ENCODE data around the gene PRXL2B.
A peak's percentile ranks its signal among the peaks of the same experiment; 100 is the strongest.

PRXL2B gene

DNA sequence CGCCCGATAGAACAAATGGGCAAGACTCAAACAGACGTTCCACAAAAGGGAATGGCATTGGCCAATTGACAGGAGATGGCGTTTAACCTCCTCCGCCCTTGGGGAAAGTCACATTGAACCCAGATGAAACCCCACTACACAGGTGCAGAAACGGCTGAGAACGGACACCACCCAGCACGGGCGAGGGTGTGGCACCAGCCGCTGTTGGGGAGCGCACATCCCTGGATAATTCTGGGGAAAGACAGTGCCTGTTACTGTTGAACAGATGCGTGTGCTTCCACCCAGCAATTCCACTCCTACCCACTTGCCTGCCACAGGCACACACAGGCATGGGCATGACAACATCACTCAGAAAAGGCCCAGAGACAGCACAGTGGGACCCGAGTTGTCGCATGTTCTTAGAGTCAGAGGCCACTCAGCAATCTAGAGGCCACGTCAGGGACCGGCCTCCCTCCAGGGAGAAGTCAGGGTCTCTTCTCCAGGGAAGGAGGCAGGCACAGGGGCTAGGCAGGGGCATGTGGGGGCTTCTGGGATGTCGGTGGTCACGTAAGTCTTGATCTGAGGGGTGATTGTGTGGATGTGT, 15.2 kb downstream of the PRXL2B start:
- DNase-seq = no peak

DNA sequence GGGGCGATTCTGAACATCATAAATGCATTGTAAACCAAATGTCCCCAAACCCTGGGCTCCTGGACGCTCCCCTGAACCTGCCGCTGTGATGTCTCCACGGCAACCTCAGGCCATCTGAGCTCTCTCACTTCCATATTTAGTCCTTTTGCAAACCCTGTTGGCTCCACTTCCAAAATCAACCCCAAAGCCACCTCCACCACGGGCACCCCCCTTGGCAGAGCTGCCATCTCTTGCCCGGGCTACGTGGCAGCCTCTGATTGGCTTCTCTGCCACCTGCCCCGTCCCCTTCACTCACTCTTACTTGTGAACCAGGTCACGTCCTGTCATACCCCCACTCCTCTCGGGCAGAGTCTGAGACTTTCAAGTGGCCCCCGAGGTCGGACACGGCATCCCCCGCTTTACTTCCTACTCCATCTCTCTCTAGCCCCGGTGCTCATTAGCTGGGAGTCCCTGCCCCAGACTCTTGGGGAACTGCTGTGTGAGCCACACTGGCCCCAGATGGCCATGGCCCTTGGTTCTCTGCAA, 15.8 kb downstream of the PRXL2B start:
- no peak for DNase-seq

DNA sequence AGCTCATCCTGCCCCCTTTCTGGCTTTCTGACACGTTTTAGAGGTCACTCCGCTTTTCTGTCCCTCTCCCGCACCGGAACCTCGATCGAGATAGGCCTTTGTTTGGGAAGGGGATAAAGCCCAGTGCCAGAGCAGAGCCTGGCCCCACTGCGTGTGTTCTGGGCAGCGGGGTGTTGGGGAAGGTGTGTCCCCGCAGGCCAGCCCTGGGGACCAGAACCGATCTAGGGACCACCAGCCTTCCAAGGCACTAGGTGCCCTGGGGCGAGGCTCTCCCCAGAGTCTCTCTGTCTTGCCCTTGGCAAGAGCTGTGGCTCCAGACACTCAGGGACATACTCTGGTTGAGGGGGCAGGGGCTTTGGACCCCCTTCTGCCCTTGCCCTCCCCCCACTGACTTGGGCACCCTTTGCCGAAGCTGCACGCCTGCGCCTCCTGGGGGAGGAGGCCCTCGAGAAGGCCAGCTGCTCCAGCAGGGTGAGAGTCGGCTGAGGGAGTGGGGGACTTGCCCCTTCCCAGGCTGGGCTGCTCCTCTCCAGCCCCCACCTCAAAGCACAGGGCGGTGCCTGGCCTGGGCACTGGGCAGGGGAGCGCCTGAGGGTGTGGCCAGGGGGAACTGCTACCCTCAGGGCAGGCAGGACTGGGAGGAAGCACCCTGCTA, 16.4 kb downstream of the PRXL2B start:
- DNase-seq = no peak

DNA sequence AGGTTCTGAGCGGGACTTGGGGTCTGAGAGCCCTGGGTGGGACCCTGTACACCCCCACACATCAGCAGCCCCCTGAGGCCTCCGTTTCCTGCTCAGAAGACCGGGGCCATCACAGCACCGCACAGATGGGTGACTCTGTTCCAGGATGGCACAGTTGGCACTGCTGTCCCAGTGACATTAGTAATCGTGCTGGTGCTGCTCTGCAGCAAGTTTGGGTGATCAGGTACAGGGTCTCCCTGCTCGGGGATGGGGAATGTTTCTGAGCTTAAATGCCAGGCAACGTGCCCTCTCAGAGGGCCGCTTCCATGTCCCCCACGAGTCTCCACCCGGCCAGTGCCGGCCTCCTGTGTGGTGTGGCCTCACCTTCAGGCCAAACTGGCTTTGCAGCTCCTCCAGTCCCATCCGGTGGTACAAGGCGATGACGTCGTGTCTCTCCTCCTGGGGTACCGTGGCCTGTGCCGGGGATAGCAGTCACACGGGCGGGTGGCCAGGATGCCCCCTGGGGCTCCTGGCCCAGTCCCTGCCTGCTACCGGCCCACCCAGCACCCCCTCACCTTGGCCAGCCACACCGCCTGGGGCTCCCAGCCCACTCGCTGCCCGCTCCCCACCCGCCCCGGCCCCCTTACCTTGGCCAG, 17.1 kb downstream of the PRXL2B start:
- no peak for DNase-seq

DNA sequence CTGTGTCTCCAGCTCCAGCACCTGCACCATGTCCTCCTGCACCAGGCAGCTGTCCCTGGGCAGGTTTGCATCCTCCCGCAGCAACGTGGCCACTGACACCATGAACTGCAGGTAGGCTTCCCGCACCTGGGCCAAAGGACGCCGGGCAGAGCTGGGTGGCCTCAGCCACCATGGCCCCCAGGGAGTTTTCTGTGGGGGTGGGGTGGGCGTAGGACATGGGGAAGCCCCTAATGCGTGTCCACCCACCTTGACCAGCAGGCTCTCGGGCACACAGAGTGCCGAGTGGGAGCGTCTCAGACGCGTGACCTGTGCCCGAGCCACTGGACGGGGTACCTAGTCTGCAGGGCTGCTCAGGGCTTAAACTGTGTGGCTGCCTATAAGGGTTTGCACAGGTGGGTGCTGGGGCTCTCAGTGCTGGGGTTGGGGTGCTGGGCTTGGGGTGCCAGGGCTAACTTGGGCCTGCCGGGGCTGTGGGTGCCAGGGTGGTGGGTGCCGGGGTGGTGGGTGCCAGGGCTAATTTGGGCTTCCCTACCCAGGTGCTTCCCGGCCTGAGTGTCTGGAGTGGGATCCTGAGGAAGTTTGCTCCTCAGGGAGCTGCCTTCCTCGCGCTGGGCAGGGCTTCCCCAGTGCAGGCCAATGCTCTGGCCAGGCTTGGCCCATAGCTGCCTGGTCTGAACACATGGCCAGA, 17.7 kb downstream of the PRXL2B start:
- no peak for DNase-seq

DNA sequence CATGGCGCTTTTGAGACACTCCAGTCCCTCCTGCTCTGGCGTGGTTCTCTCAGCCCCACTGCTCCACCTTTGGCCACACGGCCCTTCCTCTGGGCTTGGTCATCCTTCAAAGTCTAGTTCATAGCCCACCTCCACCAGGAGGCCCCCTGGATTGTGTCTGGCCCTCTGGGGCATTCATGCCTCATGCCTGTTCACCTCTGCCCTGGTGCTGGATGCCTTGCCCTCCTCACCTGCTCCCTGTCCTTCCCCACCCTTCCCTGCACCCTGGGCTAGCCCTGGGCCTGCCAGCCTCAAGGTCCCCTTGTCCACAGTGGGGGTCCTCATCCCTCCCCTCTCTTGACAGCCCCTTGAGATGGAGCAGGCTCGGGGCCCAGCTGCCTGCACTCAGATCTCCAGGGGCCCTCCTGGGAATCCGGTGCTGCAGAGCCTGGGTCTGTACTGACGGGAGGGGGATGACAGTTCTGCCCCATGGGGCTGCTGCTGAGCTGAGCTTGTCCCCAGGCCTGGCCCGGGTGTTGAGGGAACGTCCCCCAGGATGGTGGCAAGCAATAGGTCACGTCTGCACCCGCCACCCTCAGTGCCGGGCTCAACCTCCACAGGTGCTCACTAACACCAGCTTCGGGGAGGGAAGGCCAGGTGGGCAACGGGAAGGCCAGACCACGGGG, 18.4 kb downstream of the PRXL2B start:
- no peak for DNase-seq

DNA sequence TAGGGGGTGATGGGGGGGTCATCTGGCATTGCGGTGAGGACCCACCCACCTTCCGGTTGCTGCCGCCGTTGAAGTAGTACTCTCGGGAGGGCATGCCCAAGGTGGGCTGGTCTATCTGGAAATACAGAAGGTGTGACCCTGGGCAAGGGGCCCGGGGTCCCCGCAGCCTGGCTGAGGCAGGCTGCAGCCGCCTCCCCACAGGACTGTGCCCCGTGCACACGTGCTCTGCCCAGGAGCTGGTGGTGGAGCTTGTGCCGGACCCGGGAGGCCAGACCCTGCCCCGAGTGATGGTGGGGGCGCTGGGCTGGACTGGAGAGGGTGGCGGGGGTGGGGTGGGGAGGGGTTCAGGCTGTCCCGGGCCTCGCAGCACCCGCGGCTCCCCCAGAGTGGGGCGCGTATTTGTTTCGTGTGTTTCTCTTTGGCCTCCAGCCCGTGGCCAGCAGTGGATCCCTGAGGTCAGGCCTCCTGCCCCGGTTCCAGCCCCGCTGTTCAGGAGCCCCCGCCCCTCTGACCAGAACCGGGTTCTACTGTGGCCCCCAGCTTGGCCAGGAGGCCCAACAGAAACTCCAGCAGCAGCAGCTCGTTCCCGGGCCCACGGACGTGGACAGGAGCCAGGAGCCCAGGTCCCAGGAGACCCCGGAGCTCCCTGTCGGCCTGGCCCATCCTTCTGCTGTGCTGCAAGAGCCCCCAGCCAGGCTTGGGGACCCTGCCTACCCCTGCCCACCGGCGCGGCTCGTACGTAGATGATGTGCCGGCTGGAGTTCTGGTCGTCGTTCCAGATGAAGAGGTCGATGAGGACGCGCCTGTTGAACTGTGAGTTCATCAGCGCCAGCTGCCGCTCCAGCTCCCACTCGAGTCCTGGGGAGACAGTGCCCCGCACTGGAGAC, 19.2 kb downstream of the PRXL2B start:
- DNase-seq = no peak

DNA sequence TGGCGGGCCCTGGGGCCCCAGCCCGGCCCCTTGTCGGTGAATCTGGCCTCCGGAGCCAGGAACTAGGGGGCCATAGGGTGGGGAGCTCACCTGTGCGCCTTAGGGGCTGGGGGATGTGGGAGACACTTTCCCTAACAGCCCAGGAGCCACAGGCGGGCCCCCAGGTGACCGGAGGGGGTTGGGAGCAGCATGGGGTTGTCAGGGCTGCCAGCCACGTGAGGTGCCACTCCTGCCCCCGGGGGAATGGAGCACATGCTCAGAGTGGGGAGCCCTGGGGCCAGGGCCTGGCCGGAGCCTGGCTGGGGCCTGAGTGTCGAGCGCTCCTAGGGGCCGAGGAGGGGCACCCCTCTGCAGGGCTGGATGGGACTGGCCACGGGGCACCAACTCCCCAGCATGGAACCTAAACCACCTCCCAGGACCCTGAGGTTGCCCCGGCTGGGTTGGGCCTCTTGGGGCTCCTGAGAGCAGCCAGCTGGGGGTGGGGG, 19.9 kb downstream of the PRXL2B start:
- no peak for DNase-seq

DNA sequence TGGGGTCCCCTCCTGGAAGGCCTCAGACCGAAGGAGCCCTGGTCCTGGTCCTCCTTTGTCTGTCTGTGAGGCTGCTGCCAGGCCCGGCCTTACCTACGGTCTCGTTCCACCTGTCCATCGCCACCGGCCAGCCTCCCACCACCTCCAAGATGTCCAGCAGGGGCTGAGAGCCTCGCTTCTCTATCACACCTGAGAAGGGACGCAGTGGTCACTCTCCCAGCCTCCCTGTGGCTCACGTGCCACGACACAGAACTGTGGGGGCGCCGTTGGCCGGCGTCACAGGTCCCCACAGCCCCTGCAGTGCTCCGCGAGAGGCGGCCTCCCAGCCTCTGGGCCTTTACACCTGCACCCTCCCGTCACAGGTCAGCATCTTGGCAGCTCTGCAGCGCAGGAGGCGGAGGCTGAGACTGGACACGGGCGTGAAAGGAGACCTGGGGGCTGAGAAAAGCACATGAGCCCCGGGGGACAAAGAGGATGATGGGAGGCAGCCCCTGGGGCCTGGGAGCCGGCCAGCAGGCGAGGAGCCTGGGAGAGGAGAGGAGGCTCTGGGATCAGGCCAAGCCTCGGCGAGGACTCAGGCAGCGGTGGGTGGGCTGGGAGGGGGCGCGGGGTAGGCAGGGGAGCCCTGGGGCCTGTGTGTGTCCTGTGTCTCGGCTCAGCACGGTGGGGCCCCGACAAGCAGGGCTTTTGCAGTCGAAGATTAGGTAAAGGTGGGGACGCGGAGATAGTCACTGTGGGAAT, 20.5 kb downstream of the PRXL2B start:
- DNase-seq = no peak

DNA sequence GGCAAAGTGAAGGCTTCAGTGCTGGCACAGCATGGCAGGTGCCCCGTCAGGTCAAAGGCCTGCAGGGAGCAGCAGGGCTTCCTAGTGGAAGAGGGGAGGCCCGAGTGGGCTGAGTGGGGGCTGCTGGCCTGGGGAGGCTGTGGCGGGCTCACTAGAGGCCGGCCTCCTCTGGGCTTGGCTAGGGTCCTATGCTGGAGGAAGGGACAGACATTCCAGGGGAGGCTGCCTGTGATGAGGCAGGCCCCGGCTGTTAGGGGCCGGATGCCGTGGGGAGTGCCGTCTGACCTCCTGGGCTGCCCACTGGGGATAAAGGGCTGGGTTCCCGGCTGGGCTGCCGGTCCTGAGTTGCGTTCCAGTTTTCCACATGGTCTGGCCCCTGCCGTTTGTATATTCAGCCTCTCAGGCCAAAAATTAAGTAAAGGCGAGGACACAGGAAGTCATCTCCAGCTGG, 21.1 kb downstream of the PRXL2B start:
- DNase-seq = no peak

DNA sequence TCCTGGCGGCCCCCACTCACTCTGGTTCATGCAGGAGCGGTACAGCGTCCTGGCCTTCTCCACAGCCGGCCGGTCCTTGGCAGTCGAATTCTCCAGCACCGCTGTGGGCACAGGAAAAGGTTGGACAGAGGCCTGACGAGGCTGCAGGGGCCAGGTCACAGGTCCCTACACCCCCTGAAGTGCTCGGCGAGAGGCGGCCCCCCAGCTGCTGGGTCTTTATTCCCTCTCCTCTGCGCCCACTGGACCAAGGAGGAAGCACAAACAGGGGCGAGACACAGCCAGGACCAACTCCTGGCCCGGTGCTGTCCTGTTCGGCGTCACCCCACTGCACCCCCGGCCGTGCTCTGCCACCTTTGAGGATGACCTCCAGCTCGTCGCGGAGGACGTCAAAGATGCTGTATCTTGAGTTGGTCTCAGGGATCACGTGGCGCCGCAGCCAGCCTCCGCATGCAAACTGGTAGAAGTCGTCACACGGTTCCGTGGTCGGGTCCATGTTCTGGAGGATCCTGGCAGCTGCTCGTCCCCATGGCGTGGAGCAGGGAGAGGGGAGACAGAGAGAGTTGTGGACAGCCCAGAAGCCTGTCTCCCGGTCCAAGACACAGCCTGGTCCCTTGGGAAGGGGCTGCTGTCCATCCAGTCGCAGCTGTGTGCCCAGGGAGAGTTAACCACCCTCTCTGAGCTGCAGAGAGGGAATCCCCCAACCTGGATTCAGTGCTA, 22.9 kb downstream of the PRXL2B start:
- no peak for DNase-seq

DNA sequence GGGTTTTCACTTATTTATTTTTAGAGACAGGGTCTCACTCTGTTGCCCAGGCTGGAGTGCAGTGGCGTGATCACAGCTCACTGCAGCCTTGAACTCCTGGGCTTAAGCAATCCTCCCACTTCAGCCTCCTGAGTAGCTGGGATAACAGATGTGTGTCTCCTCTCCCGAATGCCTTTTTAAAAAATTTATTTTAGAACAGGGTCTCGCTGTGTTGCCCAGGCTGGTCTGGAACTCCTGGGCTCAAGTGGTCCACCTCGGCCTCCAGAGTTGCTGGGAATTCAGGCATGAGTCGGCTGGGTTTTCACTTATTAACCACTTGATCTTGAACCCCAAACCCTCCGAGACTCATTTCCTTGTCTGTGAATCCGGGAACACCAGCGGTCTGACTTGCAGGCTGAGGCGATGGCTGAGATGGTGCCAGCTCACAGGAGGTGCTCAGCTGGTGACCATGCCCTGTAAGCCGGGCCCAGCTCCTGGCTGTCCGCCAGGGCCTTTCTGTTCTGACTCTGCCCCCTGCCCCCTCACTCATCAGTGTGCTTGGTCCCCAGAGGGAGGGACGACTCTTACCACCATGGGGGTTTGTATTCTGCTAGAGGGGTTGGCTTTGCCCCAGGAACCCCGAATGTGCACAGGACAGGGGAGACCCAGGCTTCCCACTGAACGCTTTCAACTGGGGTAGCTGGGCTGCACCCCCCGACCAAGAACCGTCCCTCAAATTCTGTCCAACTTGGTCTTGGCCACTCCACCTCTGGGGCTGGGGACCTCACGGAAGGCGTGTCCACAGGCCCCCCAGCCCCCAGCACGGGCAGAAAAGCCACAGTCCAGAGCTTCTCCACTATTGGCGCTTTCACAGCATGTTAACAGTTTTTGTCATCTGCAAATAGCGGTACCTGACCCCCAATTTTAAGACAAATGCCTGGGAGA, 23.7 kb downstream of the PRXL2B start:
- no peak for DNase-seq

DNA sequence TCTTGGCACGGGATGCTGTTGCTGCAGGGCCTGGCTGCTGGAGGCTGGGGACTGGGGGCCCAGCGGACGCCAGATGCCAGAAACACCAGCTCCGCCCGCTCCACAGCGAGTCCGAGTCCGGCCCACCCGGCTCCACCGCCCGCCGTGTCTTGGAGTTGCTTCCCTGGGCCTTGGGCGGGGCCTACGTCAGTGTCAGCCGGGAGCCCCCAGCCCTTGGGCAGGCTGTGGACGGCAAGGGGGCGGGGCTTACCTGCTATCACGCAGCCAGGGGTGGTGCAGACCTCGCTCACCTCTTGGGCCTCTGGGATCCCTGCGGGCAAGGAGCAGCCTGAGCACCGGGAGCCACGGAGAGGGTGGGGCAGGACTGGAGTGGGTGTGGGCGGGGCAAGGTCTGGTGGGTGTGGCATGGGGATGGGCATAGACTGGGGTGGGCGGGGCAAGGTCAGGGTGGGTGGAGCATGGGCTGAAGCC, 24.5 kb downstream of the PRXL2B start:
- peak; percentile 32 for DNase-seq

DNA sequence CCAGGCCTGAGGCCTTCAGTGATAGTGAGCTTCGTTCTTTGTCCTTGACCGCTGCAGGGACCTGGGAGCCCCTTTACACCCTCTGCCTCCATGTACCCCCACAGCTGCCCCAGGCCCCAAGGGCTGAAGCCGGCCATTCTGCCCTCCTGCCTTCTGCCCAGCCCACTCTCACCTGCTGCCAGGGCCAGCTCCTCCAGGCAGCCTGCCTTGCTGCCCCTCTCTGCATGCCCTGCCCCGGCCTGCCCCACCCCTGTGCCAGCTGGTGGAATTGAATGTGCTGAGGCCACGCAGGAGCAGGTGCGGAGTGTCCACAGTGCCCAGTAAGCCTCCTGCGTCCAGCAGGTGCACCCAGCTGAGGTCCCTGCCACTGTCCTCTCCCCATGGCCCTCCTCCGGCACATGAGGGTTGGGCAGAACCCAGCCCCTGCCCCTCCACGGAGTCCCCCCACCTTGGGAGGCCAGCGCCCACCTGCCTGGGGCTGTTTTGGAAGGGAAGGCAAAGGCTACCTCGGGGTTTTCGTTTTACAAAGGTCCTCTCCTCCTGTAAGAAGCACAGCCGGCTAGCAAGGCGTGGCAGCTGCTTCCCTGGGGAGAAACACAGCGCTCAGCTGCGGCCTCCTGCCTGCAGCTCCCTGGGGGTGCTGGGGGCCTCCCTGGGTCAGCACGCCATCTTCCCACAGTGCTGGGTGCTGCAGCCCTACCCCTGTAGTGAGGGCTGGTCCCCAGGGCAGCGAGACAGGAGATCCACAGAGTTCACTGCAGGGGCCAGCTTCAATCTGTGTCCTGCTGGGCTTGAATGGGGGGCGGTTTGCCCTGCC, 25.3 kb downstream of the PRXL2B start:
- no peak for DNase-seq

DNA sequence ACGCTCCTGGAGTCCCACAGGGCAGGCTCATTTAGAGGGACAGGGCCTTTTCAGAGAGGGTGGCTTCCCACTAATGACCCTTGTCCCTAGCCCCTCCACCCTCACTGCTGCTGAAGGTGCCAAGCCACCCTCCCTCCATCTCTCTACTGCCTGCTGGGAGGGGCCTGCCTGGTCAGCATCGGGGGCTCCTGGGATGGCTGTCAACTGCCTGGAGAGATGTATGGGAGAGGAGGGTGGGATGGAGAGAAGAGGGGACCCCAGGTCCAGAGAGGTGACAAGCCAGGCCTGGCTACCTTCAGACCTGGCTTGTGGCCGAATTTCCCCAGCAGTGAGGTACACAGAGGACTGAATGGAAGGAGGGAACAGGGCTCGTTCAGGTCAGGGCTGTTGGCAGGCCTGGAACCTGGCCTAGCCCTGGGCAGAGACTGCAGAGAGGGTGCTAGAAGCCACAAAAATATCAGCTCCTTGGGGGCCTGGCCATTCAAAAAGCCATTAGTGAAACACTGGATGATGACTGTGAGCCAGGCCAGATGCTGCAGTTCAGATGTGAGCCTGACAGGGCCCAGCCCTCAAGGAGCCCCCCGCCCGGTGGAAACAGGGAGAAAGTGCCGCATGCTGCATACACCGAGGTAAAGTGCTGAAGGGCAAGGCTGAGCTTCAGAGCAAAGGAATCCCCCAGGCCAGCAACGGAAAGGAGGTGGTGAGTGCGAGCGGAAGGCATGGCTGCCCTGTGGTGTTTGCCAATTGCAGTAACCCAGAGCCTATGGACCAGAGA, 26.2 kb downstream of the PRXL2B start:
- DNase-seq = no peak

DNA sequence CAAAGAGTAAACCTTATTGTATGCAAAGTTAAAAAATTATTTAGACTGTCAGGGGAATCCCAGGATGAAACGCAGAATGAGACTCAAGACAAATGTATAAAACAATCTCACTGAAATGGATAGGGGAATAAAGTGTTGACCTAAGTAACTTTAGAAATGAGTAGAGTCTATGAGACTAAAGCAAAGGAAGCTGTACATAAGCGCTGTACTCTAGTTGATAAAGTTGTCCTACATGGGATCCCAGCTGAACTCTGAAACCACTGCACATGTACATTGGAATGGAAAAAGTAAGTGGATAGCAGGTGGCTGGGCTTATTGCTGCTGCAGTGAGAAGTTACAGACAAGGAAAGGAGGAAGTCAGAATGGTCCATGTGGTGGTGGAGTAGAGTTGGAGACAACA, 27.6 kb downstream of the PRXL2B start:
- no peak for DNase-seq

DNA sequence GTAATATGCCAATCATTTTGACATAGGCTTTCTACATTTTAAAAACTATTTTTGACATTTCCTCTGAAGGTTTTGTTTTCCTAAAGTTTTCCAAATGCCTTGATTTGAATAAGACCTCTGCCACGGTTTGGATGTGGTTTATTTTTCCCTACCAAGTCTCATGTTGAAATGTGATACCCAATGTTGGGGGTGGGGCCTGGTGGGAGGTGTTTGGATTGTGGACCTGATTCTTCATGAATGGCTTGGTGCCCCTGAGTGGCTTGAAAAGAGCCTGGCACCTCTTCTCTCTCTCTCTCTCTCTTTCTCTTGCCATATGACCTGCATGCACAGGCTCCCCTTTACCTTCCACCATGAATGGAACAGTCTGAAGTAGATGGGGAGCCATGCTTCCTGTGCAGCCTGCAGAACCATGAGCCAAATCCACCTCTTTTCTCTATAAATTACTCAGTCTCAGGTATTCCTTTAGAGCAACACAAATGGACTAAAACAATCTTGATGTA, 31.4 kb downstream of the PRXL2B start:
- DNase-seq = no peak

All from CD4-positive, alpha-beta T cell treated with Interleukin-17A for 4 hours (primary cell).